Aorta (tissue), 5 donors: ENCODE data around the gene TNNI3K. TPM values are rescaled to one million over a fixed set of nuclear protein-coding genes. Genes with fewer than 3 reads are reported as not detected.
A peak's percentile ranks its signal among the peaks of the same experiment; 100 is the strongest.

Experiments
- ATAC-seq: fragments of 200-7000 bp; cut with Tn5 transposase; one replicate; pipeline ENCODE4 v1.9.1; 2022; ENCODE audit warnings: moderate library complexity; ENCODE audit not compliant: low FRiP score
- DNase-seq, 2 donors: peaks; one replicate each; pipeline ENCODE4 v3.0.0-alpha.2; 2020
- H3K27ac ChIP-seq, 2 donors: one replicate each; pipeline ENCODE4 v1.5.1; 2013; ENCODE audit warnings: low read length in 2 of 2, mild to moderate bottlenecking in 2 of 2, moderate library complexity in 2 of 2, control low read depth in 1 of 2, inconsistent platforms in 1 of 2, low read depth in 1 of 2
- H3K27me3 ChIP-seq, 2 donors: one replicate each; pipeline ENCODE4 v1.6.1; 2013; ENCODE audit warnings: control low read depth in 1 of 2, low read length in 1 of 2, mild to moderate bottlenecking in 1 of 2, moderate library complexity in 1 of 2; ENCODE audit not compliant: insufficient read depth in 2 of 2, control insufficient read depth in 1 of 2
- H3K36me3 ChIP-seq, 2 donors: one replicate each; pipeline ENCODE4 v1.6.1; 2013; ENCODE audit warnings: control low read depth in 1 of 2, low read length in 1 of 2, mild to moderate bottlenecking in 1 of 2; ENCODE audit not compliant: insufficient read depth in 2 of 2, control insufficient read depth in 1 of 2
- H3K4me1 ChIP-seq, 2 donors: one replicate each; pipeline ENCODE4 v1.6.1; 2013; ENCODE audit warnings: low read length in 2 of 2, control low read depth in 1 of 2, mild to moderate bottlenecking in 1 of 2, moderate library complexity in 1 of 2; ENCODE audit not compliant: insufficient read depth in 2 of 2, control insufficient read depth in 1 of 2
- H3K4me3 ChIP-seq, 2 donors: one replicate each; pipeline ENCODE4 v1.5.1; 2013; ENCODE audit warnings: low read length in 2 of 2, control low read depth in 1 of 2, mild to moderate bottlenecking in 1 of 2
- H3K9me3 ChIP-seq: one replicate; pipeline ENCODE4 v1.6.1; 2013; ENCODE audit warnings: mild to moderate bottlenecking, low read length; ENCODE audit not compliant: control insufficient read depth
- WGBS, 2 donors: extraction: QIAGEN DNeasy Blood & Tissue Kit; methylation state at CpG; one replicate each; pipeline ENCODE4 v1.1.7; 2013; 5-methylcytosine and 5-hydroxymethylcytosine counted together
- intact Hi-C, 2 donors: fragments of 100-400 bp; cut with DNase I; formaldehyde crosslinking; loops; one replicate each; pipeline versions ENCODE4 v1.14.2 to v1.15.0; 2022
- polyA plus RNA-seq, 2 donors: library from polyadenylated mRNA; stranded (reverse); fragments of 200-250 nt; gene quantifications; one replicate each; pipeline ENCODE4 v1.2.3, GENCODE V29; 2013
- total RNA-seq, 2 donors: library from RNA; stranded (reverse); fragmentation: NEBNext Ultra II Directional; extraction: Animal tissue kit (Norgen Biotek cat#: 25700); gene quantifications; one replicate each; pipeline ENCODE4 v1.2.1, GENCODE V29; 2021
- donor health status: healthy with polysubstance abuse.
- donor health status: Bipolar disorder and iron deficiency.
- donor health status: DM: no; HTN: no; CAD: no.
- donor health status: DM: no; HTN: no; CAD: no.
- donor health status: DM: yes; HTN: yes; CAD: no.

The TNNI3K gene
- total and polyA plus RNA-seq, 4 donors: 2.8 to 4.2 TPM; not detected in 2

- H3K4me1 ChIP-seq: no peaks in the 10 kb centered on the region
- ATAC-seq: no peak
- no peaks in the 10 kb centered on the region for H3K27me3 ChIP-seq
- no peak overlapping the region for H3K4me3 ChIP-seq
- intact Hi-C loops: no loop called here
- H3K9me3 ChIP-seq: no peaks in the 10 kb centered on the region
- 84 to 91% methylated on average over 4 of the region's 4 CpGs for WGBS, 2 donors
- H3K27ac ChIP-seq: no peak overlapping the region
- DNase-seq: no peak
- H3K36me3 ChIP-seq: no peaks in the 10 kb centered on the region
Measured at GRCh38 chr1:74357756-74358155, 122.6 kb downstream of the TNNI3K start.

- intact Hi-C loops: no loop called here
- H3K4me3 ChIP-seq: no peak overlapping the region
- ATAC-seq (no peak), DNase-seq (no peak)
- H3K36me3 ChIP-seq: no peaks in the 10 kb centered on the region
- H3K4me1 ChIP-seq: no peaks in the 10 kb centered on the region
- H3K27me3 ChIP-seq: no peaks in the 10 kb centered on the region
- no peak overlapping the region for H3K27ac ChIP-seq
- H3K9me3 ChIP-seq: no peaks in the 10 kb centered on the region
- 85 to 100% methylated on average over 1 of the region's 1 CpG for WGBS, 2 donors
Measured at GRCh38 chr1:74362691-74363090, 127.5 kb downstream of the TNNI3K start.

GRCh38 chr1:74363220-74363619 is 128.0 kb downstream of the TNNI3K start:
- intact Hi-C loops: no loop called here
- H3K4me3 ChIP-seq: no peak overlapping the region
- no peak overlapping the region for H3K27ac ChIP-seq
- no peaks in the 10 kb centered on the region for H3K9me3 ChIP-seq
- no peaks in the 10 kb centered on the region for H3K4me1 ChIP-seq
- WGBS, 2 donors: 37 to 48% methylated on average over 2 of the region's 2 CpGs
- DNase-seq: no peak
- no peak for ATAC-seq
- no peaks in the 10 kb centered on the region for H3K36me3 ChIP-seq
- no peaks in the 10 kb centered on the region for H3K27me3 ChIP-seq

GRCh38 chr1:74367175-74367813 is 132.1 kb downstream of the TNNI3K start:
- Histone ChIP-seq H3K36me3 (peaks cover 0 to 3% of the 10 kb centered on the region in 2 donors), H3K27ac (no peak overlapping the region), H3K4me3 (no peak overlapping the region), H3K27me3 (no peaks in the 10 kb centered on the region), H3K9me3 (no peaks in the 10 kb centered on the region), H3K4me1 (no peaks in the 10 kb centered on the region)
- ATAC-seq (no peak), DNase-seq (no peak)
- WGBS, 2 donors: 97 to 98% methylated on average over 1 of the region's 1 CpG
- intact Hi-C loops: no loop called here

GRCh38 chr1:74368335-74368734 is 133.1 kb downstream of the TNNI3K start:
- Histone ChIP-seq H3K36me3 (peaks cover 0 to 3% of the 10 kb centered on the region in 2 donors), H3K27ac (no peak overlapping the region), H3K4me1 (no peaks in the 10 kb centered on the region), H3K9me3 (no peaks in the 10 kb centered on the region), H3K27me3 (no peaks in the 10 kb centered on the region), H3K4me3 (no peak overlapping the region)
- DNase-seq (no peak), ATAC-seq (no peak)
- WGBS, 2 donors: 67 to 85% methylated on average over 3 of the region's 3 CpGs
- intact Hi-C loops: no loop called here

GRCh38 chr1:74375376-74375775 is 140.2 kb downstream of the TNNI3K start:
- no peaks in the 10 kb centered on the region for H3K4me1 ChIP-seq
- no peaks in the 10 kb centered on the region for H3K27me3 ChIP-seq
- H3K27ac ChIP-seq: no peak overlapping the region
- no peak for DNase-seq
- no peak for ATAC-seq
- H3K4me3 ChIP-seq: no peak overlapping the region
- intact Hi-C loops: no loop called here
- H3K36me3 ChIP-seq: no peaks in the 10 kb centered on the region
- H3K9me3 ChIP-seq: no peaks in the 10 kb centered on the region

GRCh38 chr1:74380252-74380651 is 145.1 kb downstream of the TNNI3K start:
- no peaks in the 10 kb centered on the region for H3K4me1 ChIP-seq
- no peaks in the 10 kb centered on the region for H3K9me3 ChIP-seq
- H3K27me3 ChIP-seq: no peaks in the 10 kb centered on the region
- DNase-seq (peak in 1 of 2 donors; percentile 60), ATAC-seq (no peak)
- H3K4me3 ChIP-seq: no peak overlapping the region
- H3K27ac ChIP-seq: no peak overlapping the region
- no peaks in the 10 kb centered on the region for H3K36me3 ChIP-seq
- 84 to 87% methylated on average over 9 of the region's 9 CpGs for WGBS, 2 donors
- intact Hi-C loops: no loop called here

GRCh38 chr1:74388855-74389254 is 153.7 kb downstream of the TNNI3K start:
- Histone ChIP-seq H3K9me3 (no peaks in the 10 kb centered on the region), H3K27ac (no peak overlapping the region), H3K4me3 (no peak overlapping the region), H3K4me1 (no peaks in the 10 kb centered on the region), H3K36me3 (no peaks in the 10 kb centered on the region), H3K27me3 (no peaks in the 10 kb centered on the region)
- 71 to 75% methylated on average over 2 of the region's 2 CpGs for WGBS, 2 donors
- no peak for DNase-seq
- intact Hi-C loops: no loop called here
- ATAC-seq: no peak

GRCh38 chr1:74392186-74392585 is 157.0 kb downstream of the TNNI3K start:
- DNase-seq (no peak), ATAC-seq (no peak)
- Histone ChIP-seq H3K27me3 (no peaks in the 10 kb centered on the region), H3K9me3 (no peaks in the 10 kb centered on the region), H3K4me3 (no peak overlapping the region), H3K27ac (no peak overlapping the region), H3K4me1 (no peaks in the 10 kb centered on the region), H3K36me3 (no peaks in the 10 kb centered on the region)
- 75 to 83% methylated on average over 3 of the region's 3 CpGs for WGBS, 2 donors
- intact Hi-C loops: no loop called here
